Daoy (cell line): ENCODE measurements around the gene CCDC117. TPM values are rescaled to one million over a fixed set of nuclear protein-coding genes. Genes with fewer than 3 reads are reported as not detected.
A peak's percentile ranks its signal among the peaks of the same experiment; 100 is the strongest.
"Not testable (repeated sequence)": the region's sequence is repeated elsewhere in the genome, so short reads cannot be mapped to it uniquely, and the experiment has no call there.

Experiments
- DNase-seq: peaks from one replicate; pipeline ENCODE4 v3.0.0-alpha.2; 2015; ENCODE audit warnings: low read depth
- total RNA-seq: library from RNA; depleted of rRNA; stranded (reverse); fragments of >200 nt; shearing (Covaris generic); gene quantifications from 2 replicates; pipeline ENCODE4 v1.2.3, GENCODE V29; 2014; rRNA removed

Gene CCDC117, protein sequence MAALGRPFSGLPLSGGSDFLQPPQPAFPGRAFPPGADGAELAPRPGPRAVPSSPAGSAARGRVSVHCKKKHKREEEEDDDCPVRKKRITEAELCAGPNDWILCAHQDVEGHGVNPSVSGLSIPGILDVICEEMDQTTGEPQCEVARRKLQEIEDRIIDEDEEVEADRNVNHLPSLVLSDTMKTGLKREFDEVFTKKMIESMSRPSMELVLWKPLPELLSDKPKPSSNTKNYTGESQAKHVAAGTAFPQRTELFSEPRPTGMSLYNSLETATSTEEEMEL
- 32.5 and 33.2 TPM in 2 replicates for total RNA-seq

DNA sequence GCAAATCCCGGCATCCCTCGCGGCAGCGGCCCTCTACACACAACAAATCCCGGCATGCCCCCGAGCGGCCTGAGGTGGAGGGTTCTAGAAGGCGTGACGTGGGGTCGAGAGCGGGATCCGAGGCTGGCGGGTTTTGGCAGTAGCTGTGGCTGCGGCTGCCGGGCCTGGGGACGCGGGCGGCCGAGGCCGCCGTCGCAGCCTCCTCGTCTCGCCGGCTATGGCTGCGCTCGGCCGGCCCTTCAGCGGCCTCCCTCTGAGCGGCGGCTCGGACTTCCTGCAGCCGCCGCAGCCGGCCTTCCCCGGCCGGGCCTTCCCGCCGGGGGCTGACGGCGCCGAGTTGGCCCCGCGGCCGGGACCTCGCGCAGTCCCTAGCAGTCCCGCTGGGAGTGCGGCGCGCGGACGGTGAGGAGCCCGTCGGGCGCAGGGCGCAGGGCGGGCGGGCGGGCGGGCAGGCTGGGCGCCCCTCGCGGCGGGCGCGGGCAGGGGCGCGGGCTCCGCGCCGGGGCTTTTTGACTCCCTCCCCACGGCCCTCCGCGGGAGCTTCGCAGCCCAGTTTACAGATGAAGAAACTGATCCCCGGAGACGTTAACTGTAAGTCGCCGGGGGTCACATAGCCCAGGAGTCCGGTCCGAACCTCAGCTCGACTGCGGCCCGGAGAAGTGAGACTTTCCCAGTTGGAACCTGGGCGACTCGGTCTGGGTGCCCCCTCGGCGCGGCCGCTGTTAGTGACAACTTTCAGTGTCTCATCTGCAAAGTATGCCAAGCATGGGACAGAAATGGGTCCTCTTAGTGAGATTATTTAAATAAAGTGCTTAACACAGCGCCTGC, at the start of gene CCDC117:
TSS of gene CCDC117 (plus strand) at position 63 of the 828 bp plus-strand sequence. CDS start at position 218, 155 bp downstream.
- DNase-seq, result peak; percentile 94

DNA sequence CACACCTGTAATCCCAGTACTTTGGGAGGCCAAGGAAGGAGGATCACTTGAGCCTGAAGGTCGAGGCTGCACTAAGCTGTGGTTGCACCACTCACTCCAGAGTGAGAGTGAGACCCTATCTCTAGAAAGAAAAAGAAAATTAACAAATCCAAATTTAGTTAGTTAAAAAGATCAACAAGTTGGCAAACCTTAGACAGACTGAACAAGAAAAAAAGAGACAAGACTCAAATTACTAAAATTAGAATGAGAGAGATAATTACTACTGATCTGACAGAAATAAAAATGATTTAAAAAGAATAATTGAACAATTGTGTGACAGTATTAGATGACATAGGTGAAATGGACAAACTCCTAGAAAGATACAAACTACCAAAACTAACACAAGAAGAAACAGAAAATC, 44.5 kb upstream of the CCDC117 start:
- no peak for DNase-seq

DNA sequence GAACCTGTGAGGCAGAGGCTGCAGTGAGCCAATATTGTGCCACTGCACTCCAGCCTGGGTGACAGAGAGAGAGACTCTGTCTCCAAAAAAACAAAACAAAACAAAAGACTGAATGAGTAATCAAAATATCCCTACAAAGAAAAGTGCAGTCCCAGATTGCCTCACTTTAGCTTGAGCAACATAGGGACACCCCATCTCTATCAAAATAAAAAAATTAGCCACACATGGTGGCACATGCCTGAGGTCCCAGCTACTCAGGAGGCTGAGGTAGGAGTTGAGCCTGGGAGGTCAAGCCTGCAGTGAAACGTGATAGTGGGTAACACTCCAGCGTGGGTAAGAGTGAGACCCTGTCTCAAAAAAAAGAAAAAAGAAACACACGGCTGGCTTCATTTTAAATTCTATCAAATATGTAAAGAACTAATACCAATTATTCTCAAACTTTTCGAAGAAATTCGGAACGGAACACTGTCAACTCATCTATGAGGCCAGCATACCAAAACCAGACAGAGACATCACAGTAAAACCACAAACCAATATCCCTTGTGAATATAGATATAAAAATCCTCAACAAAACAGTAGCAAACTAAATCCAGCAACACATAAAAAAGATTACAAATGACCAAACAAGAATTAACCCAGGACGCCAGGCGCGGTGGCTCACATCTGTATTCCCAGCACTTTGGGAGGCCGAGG, 43.7 kb upstream of the CCDC117 start:
- no peak for DNase-seq

DNA sequence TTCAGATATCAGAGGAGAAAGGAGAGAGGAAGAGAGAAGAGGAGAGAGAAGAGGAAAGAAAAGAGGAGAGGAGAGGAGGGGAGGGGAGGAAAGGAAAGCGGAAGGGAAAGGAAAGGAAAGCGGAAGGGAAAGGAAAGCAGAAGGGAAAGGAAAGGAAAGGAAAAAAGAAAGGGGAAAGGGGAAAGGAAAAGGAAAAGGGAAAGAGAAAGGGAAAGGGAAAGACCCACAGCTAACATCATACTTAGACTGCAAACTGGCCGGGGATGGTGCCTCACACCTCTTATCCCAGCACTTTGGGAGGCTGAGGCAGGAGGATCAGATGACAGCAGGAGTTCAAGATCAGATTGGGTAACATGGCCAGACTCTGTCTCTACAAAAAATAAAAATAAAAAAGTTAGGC, 42.3 kb upstream of the CCDC117 start:
- DNase-seq, result no peak

DNA sequence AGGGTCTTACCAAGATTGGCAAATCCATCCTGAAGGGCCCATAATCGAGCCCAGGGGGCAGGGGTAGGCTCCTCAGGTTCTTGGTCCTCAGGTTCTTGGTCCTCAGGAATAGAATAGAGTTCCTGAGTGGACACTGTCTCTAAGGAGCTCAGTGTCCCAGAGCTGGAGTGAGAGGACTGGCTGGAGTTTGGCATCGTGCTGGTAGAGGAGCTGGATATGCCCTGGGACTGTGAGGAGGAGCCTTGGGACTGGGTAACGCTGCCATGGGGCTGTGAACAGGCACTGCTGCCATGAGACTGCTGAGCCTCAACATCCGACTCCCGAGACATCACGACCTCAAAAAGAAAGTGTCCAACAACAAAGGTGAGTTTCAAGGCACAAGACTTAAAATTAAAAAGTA, 38.1 kb upstream of the CCDC117 start:
- DNase-seq, result no peak

DNA sequence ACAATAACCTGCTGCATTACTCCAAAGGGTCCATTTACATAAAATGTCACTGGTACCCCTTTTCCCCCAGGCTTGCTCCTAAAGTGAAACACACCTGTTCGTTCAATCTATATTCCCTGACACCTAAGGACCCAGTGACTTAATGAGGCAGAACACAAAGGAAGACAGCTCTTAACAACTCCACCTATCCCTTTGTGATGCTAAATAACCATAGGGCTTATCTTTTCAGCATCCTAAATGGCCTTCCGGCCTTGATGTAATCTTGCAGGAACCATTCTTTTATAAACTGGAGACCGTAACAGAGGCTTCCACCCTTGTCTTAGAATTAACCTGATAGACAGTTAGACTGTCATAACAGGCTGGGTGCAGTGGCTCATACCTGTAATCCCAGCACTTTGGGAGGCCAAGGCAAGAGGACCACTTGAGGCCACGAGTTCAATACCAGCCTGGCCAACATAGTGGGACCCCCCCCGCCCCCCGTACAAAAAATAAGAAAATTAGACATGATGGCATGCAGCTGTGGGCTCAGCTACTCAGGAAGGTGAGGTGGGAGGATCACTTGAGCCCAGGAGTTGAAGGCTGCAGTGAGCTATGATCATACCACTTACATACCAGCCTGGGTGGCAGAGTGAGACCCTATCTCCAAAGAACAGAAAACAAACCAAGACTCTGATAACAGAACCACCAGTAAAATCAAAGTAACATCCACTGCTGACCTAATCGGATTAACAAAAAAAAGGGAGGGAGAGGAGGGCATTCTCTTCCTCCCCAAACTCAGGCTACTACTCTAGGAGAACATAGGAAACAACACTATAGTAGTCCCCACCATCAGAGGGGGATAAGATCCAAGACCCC, 36.0 kb upstream of the CCDC117 start:
- no peak for DNase-seq

DNA sequence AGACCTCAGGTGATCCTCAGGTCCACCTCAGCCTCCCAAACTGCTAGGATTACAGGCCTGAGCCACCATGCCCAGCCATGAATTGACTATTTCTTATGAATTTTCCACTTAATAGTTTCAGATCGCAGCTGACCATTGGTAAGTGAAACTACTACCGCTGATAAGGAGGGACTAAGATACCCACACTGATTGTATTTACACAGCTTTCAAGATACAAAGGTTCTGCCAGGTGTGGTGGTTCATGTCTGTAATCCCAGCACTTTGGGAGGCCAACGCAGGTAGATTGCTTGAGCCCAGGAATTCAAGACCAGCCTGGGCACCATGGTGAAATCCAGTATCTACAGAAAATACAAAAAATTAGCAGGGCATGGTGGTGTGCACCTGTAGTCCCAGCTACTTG, 34.8 kb upstream of the CCDC117 start:
- no peak for DNase-seq

DNA sequence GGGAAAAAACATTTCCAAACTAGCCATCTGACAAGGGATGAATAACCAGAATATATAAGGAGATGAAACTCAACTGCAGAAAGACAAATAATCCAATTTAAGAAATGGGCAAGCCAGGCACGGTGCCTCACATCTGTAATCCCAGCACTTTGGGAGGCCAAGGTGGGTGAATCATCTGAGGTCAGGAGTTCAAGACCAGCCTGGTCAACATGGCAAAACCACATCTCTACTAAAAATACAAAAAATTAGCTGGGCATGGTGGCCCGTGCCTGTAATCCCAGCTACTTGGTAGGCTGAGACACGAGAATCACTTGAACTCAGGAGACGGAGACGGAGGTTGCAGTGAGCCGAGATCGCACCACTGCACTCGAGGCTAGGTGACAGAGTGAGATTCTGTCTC, 33.6 kb upstream of the CCDC117 start:
- DNase-seq, result not testable (repeated sequence)

DNA sequence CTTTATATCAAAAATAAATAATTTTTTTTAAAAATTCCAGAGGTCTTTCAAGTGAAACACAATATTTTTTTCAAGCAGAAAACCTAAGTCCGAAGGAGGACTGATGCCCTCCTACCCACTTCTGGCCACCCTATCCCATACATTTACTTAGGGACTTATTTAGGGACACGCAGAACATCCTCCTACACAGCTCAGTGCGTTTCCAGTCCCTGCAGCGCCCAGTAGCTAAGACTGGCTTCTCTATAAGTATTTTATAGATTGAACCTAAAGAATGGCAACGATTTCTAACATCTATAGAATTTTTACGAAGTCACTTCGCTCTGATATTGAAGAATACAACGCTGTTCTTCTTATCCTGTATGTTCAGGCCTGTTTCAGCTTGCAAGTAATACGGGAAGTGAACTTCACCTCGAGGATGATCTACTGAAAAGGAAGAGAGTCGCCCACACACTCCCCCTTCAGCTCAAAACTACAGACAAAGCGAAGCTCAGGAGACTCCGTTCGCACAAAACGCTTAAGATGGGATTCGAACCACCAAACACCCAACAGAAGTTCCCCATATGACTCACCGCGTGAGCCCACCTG, 31.2 kb upstream of the CCDC117 start:
- no peak for DNase-seq

DNA sequence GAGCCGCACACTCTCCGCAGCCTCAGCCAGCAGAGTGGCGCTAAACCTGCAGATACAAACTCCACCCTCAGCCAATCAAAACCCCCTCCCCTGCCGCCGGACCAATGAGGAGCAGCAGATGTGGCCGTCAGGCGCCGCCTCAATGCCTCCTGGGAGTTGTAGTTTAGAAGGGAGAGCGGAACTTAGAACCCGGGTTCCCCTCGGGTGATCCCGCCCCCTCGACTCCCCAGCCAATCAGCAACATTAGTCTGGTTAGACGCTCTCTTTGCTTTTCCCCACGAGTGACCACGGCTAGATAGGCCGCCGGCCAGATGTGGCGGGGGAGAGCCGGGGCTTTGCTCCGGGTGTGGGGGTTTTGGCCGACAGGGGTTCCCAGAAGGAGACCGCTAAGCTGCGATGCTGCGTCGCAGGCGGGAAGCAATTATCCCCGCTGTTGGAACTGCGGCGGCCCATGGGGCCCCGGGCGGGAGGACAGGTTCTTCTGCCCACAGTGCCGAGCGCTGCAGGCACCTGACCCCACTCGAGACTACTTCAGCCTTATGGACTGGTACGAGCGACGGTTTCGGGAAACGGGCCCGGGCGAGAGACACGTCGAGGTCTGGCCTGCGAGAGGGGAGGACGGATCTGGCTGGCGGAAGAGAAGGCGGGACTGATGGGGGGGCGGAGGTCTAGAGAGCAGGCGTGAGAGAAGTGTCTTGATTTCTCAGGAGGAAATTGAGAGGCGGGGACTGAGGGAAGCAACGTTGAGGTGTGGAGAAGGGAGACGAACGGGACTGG, 30.5 kb upstream of the CCDC117 start, which contains the start of the genes CHEK2 and HSCB:
TSS of gene CHEK2 (minus strand) at position 36 of the 777 bp plus-strand sequence. CDS start 7,099 bp downstream, outside the sequence.
TSS of gene HSCB (plus strand) at position 255 of the 777 bp plus-strand sequence. CDS start at position 312, 57 bp downstream.
- peak; percentile 99 for DNase-seq

DNA sequence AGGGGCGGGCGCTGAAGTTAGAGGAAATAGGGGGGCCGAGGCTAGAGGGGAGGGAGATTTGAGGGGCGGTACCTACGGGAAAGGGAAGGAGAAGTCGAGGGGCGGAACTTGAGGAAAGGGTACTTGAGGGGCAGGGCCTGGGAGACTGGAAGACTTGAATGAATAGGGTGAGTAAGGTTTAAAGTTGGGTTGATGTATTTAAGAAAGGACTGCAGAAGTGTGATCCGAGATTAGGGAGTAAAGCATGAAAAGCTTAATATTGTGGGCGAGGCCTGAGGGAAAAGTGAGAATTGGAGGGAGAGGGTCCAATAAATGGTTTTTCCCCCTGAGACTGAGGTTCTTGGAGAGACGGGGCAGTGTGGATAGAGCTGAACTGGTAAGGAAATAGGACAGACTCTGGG, 29.9 kb upstream of the CCDC117 start:
- no peak for DNase-seq

DNA sequence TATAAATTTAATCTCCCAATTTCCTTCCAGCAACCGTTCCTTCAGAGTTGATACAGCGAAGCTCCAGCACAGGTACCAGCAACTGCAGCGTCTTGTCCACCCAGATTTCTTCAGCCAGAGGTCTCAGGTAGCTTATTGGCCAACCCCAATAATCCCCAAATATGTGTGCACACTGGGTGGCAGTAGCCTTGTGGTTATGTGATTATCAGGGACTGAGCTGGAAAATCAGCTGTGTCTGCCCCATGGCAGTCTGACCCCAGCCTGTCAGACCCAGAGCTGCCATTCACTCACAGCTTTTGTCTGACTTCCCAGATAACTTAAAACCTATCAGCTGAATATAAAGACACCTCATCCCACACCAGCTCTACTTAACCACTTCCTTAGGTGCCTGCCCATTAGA, 28.6 kb upstream of the CCDC117 start:
- no peak for DNase-seq

DNA sequence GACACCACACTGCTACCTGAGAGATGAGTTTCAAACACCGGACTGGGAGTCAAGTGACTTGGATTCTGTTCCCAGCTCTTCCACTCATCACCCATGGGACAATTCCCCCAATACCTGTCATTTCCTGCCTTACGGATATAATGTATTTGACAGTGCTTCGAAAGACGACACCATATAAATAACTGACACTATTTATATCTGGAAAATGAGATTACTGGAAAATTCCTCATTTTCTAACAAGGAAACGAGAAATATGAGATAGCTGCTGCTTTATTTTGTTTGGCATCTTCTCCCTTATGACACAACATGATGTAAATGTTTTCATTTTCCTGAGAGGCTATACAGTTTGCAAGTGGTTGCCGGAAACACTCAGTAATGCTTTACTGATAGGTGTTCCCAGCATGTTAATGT, 22.0 kb upstream of the CCDC117 start:
- peak; percentile 73 for DNase-seq

DNA sequence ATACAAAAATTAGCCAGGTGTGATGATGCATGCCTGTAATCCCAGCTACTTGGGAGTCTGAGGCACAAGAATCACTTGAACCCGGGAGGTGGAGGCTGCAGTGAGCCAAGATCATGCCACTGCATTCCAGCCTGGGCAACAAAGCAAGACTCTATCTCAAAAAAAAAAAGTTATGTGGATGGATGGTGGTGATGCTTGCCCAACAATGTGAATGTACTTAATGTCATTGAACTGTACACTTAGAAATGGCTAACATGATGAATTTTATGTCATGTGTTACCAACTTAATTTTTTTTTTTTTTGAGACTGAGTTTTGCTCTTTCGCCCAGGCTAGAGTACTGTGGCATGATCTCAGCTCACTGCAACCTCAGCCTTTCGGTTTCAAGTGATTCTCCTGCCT, 18.0 kb upstream of the CCDC117 start:
- not testable (repeated sequence) for DNase-seq

DNA sequence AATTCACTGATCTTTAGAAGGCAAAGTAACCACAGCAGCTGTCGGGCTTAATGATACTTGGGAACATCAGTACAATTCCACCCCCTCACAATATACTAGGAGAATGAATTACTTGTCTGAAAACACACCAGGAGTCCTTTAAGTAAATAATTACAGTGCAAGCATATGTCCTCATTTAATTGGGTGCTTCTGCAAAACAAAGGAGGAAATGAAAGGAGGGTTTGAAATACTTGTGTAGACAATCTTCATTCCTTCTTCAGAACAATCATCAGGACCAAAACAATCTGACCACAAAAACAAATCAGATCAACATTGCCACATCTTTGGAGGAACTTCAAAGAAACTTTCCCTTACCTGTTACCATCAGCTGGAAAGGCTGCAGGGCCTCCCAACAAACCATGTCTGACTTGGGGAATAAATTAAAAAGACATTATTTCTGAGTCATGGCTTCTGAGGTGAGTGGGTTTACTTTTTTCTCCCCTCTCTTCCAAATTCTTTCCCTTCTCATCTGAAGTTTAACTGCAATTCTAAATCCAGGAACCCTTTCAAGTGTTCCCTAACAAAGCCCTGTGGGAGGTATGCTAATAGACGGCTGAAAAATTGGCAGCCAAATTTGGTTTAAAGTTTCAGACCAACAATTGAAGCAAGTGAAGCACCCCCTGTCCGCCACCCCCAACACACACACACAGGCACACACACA, 12.5 kb upstream of the CCDC117 start:
- no peak for DNase-seq

DNA sequence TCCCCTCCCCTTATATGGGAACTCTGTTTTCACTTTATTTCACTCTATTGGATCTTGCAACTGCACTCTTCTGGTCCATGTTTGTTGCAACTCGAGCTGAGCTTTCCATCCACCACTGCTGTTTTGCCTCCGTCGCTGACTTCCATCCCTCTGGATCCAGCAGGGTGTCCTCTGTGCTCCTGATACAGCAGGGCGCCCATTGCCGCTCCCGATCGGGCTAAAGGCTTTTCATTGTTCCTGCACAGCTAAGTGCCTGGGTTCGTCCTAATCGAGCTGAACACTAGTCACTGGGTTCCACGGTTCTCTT, 11.1 kb upstream of the CCDC117 start:
- no peak for DNase-seq

DNA sequence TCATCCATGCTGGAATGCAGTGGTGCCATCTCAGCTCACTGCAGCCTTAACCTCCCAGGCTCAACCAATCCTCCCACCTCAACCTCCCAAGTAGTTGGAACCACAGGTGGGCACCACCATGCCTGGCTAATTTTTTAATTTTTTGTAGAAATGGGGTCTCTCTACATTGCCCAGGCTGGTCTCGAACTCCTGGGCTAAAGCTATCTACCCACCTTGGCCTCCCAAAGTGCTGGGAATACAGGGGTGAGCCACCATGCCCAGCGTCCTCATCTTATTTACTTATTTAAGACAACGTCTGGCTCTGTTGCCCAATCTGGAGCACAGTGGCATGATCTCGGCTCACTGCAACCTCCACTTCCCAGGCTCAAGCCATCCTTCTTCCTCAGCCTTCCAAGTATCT, 10.5 kb upstream of the CCDC117 start:
- not testable (repeated sequence) for DNase-seq

DNA sequence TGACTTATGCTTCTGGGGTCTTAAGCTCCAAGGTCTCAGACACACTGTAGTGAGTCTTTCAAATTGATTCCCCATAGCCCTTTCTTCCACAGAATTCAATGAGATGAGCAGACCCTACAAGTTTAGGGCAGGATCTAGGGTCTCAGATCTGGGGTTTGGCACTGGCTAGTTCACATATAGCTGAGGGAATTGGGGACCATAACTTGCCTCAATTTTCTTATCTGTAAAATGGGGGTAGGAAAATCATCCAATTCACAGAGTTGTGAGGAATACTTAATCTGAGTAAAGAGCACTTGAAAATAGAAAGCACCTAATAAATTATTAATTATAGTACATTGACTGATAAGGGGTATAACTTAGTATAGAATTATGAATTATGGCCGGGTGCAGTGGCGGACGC, 5.9 kb upstream of the CCDC117 start:
- no peak for DNase-seq

DNA sequence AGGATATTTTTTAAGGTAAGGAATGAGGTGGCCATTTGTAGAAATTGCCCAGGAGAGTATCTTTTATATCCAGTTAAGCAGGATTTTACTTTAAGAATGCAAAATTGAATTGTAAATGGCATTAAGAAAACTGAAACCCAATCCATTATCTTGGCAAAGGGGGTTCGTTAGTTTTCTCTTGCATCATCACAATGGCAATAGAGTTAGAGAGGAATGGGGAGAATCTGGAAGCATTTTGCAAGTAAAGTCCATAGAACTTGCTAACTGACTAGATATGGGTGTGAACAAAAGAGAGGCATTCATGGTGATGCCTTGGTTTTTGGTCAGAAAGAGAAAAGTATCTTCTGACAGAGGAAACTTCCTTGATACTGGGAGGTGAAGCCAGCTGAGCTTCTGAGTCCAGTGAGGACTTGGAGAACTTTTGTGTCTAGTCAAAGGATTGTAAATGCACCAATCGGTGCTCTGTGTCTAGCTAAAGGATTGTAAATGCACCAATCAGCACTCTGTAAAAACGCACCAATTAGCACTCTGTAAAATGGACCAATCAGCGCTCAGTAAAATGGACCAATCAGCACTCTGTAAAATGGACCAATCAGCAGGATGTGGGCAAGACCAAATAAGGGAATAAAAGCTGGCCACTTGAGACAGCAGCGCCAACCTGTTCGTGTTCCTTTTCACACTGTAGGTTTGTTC, 3.6 kb upstream of the CCDC117 start:
- no peak for DNase-seq
